Fibroblast of pulmonary artery (primary cell): Measurements from ENCODE around the gene FOXJ1.

Experiments used
- DNase-seq: peaks from one replicate; pipeline ENCODE4 v3.0.0-alpha.2; 2010; ENCODE audit warnings: low read depth
- H3K4me3 ChIP-seq: replicated peaks from 2 replicates; pipeline ENCODE4 v1.5.1; 2011; ENCODE audit warnings: low read depth, mild to moderate bottlenecking, control low read depth, low read length, moderate library complexity
- TF ChIP-seq, protein P1 (sequence below): IDR thresholded peaks from 2 replicates; pipeline ENCODE4 v1.5.1; 2011; ENCODE audit warnings: mild to moderate bottlenecking, control low read depth, low read length, inconsistent platforms; ENCODE audit errors: missing control alignments

Gene FOXJ1

DNA sequence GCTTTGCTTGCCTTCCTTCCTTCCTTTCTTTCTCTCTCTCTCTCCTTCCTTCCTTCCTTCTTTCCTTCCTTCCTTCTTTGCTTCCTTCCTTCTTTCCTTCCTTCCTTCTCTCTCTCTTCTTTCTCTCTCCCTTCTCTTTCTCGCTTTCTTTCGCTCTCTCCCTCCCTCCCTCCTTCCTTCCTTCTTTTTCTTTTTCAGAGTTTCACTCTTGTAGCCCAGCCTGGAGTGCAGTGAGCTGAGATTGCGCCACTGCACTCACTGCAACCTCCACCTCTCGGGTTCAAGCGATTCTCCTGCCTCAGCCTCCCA, 17.9 kb downstream of the FOXJ1 start:
- H3K4me3 ChIP-seq, result no peak overlapping the region
- no peak for DNase-seq
- TF ChIP-seq, protein P1, sequence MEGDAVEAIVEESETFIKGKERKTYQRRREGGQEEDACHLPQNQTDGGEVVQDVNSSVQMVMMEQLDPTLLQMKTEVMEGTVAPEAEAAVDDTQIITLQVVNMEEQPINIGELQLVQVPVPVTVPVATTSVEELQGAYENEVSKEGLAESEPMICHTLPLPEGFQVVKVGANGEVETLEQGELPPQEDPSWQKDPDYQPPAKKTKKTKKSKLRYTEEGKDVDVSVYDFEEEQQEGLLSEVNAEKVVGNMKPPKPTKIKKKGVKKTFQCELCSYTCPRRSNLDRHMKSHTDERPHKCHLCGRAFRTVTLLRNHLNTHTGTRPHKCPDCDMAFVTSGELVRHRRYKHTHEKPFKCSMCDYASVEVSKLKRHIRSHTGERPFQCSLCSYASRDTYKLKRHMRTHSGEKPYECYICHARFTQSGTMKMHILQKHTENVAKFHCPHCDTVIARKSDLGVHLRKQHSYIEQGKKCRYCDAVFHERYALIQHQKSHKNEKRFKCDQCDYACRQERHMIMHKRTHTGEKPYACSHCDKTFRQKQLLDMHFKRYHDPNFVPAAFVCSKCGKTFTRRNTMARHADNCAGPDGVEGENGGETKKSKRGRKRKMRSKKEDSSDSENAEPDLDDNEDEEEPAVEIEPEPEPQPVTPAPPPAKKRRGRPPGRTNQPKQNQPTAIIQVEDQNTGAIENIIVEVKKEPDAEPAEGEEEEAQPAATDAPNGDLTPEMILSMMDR, result no peak

DNA sequence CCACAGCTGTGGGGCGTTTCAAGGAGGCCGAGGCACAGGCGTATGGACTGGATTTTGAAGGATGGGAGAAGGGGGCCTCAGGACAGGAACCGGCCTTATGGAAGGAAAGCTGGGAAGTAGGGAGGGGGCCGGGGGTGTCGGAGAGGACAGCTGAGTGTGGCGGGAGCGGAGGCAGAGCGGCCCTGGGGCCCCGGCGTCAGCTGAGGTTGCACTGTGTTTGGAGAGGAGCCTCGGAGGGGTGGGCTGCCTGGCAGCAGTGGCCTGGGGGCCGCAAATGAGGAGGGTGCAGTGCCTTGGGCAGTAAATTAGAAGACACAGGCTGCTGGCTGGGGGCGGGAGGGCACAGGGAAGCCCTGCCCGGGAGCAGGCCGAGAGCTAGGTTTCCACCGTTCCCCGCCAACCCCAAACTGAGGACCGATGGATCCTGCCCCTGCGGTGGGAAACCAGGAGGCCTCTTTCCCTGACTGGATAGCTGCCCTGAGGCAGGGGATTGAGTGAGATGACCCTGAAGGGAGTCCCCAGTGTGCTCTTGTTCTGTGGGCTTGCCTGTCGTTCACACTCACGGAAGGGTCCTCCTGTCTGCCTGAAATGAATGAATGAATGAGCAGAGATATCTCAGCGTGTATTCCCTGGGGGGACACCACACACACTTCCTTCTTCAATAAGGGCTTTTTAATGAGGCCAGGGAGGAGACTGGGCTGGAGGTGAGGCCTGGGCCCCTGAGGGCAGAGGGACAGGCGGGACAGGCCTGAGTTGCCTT, 18.4 kb downstream of the FOXJ1 start:
- DNase-seq, result no peak
- H3K4me3 ChIP-seq, result no peak overlapping the region
- TF ChIP-seq, protein P1, result no peak

DNA sequence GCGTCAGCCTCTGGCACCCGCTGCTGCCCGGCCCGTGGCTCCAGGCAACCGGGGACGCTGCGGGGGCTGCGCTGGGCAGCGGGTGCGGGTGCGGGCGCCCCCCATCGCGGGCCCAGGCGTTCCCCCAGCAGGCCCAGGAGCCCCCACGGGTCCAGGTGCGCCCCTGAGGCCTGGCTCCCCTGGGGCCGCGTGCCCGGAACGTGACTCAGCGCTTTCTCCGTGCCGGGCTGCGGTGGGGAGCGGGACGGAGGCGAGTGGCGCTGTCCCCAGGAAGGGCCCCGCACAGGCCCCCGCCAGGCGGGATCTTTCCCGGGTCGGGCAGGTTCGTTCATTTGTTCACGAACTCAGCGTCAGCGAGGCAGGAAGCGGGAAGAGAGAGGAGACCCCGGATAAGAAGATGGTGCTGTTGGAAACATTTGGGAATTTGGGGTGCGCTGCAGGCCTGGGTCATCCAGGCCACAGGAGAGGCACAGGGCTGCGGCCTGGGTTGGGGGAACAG, 19.1 kb downstream of the FOXJ1 start:
- H3K4me3 ChIP-seq, result no peak overlapping the region
- no peak for DNase-seq
- TF ChIP-seq, protein P1, result no peak

DNA sequence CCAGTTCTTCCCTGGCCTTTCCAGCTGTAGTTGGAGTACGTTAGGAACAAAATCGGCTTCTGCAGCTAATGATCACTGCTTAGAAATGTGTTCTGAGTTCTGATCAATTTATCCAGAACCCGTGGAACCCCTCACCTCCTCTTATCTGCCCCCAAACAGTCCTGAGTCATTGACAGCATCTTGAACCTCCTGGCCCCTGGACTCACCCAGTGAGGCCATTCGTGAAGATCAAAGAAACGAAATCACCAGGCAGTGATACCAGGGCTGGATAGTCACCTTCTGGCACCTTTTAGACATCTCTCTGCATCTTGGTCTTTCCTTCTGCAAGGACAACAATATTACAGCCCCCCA, 20.4 kb downstream of the FOXJ1 start:
- TF ChIP-seq, protein P1, result no peak
- no peak overlapping the region for H3K4me3 ChIP-seq
- DNase-seq, result no peak

DNA sequence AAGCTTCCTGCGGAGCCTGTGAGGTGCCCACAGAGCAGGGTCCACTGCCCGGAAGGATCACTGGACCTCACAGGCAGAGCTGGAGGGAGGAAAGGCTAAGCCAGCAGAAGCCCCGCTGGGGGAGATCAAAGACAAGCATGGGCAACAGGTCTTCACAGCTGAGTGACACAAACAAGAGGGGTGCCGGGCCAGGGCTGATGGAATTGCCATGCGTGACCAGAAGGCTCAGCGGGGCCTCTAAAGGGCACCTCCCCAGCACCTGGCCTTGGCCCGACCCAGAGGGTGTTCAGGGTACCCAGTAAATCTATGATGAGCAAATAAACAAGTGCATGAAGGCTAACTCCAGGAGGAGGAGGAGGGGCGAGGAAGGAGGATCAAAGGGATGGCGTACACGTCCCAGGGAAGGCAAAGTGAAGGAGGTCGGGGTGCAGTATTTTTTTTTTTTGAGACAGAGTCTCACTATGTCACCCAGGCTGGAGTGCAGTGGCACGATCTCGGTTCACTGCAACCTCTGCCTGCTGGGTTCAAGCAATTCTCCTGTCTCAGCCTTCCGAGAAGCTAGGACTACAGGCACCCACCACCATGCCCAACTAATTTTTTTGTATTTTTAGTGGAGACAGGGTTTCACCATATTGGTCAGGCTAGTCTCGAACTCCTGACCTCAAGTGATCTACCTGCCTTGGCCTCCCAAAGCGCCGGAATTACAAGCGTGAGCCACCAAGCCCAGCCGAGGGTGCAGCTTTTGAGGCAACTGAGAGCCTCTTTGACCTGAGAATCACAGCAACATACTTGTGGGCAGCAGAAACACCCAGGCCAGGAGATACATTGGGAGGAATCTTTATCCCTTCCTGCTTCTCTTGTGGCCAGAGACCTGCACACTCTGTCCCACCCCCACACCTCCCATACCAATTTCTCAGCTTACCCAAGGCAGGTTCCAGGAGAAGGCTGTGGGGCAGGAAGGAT, 21.4 kb downstream of the FOXJ1 start:
- TF ChIP-seq, protein P1, result no peak
- no peak for DNase-seq

DNA sequence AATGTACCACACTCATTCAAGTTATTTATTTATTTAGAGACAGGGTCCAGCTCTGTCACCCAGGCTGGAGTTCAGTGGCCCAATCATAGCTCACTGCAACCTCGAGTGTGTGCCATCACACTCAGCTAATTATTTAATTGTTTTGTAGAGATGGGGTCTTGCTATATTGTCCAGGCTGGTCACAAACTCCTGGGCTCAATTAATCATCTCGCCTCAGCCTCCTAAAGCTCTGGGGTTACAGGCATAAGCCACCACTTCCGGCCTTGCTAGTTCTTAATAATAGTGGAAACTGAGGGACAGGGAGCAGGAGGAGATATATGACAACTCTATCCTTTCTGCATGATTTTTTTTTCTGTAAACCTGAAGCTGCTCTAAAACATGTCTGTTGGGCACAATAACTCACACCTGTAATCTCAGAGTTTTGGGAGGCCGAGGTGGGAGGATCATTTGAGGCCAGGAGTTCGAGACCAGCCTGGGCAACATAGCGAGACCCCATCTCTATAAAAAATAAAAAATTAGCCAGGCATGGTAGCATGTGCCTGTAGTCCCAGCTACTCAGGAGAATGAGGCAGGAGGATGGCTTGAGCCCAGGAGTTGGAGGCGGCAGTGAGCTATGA, 25.8 kb downstream of the FOXJ1 start:
- H3K4me3 ChIP-seq, result no peak overlapping the region
- DNase-seq, result no peak
- TF ChIP-seq, protein P1, result no peak

More for the DNA sequence above, 21.4 kb downstream of the FOXJ1 start:
- no peak overlapping the region for H3K4me3 ChIP-seq
